Measurements from ENCODE around the gene JDP2.

GRCh38 chr14:75482366-75482765 is 54.5 kb downstream of the JDP2 start:
- TF ChIP-seq POLR2A (IDR thresholded peaks at IDR 0.05; ENCODE audit: low read depth, low read length) (no peak), RCOR1 (IDR thresholded peaks at IDR 0.05; ENCODE audit: insufficient replicate concordance, low read length) (no peak), FOS (IDR thresholded peaks at IDR 0.05; ENCODE audit: low read depth, low read length) (no peak), ELK1 (IDR thresholded peaks at IDR 0.05; ENCODE audit: borderline replicate concordance, low read depth, low read length) (no peak), MXI1 (IDR thresholded peaks at IDR 0.05; ENCODE audit: borderline replicate concordance, low read depth, low read length) (no peak)
- TF ChIP-seq, protein P1, sequence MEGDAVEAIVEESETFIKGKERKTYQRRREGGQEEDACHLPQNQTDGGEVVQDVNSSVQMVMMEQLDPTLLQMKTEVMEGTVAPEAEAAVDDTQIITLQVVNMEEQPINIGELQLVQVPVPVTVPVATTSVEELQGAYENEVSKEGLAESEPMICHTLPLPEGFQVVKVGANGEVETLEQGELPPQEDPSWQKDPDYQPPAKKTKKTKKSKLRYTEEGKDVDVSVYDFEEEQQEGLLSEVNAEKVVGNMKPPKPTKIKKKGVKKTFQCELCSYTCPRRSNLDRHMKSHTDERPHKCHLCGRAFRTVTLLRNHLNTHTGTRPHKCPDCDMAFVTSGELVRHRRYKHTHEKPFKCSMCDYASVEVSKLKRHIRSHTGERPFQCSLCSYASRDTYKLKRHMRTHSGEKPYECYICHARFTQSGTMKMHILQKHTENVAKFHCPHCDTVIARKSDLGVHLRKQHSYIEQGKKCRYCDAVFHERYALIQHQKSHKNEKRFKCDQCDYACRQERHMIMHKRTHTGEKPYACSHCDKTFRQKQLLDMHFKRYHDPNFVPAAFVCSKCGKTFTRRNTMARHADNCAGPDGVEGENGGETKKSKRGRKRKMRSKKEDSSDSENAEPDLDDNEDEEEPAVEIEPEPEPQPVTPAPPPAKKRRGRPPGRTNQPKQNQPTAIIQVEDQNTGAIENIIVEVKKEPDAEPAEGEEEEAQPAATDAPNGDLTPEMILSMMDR (conservative IDR thresholded peaks at IDR 0.05; ENCODE audit: low read depth, low read length) = no peak
